Measurements from ENCODE around the gene MTSS2. TPM values are rescaled to one million over a fixed set of nuclear protein-coding genes. Genes with fewer than 3 reads are reported as not detected.

The MTSS2 gene
- total RNA-seq, 4 donors from 2014 or later: 42.6 to 160 (median 93.9) TPM

DNA sequence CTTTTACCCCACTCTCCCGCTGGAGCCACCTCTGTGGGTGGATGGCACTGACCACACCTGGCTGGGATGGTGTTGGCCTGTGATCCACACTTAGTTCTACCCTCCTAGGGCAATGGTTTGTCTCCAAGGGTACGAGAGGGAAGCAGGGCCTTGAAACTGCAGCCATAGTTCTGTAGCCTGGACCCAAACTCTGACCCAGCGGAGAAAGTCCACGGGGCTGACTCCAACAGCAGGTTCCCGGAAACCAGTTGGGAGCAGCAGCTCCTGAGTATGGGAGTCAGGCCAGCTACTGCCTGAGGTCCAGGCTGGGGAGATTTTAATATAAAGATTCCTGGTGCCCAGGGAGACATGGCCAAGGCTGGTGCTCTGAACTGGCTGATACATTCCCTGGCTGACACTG is 23.6 kb upstream of the MTSS2 start:
- H3K36me3 ChIP-seq: no peaks in the 10 kb centered on the region
- no peaks in the 10 kb centered on the region for H3K27me3 ChIP-seq
- TF ChIP-seq CTCF (IDR thresholded peaks at IDR 0.05 in 4 of 5, conservative IDR thresholded peaks at IDR 0.05 in 1 of 5): no peak
- TF ChIP-seq POLR2A (IDR thresholded peaks at IDR 0.05): no peak
- H3K9me3 ChIP-seq: no peaks in the 10 kb centered on the region
- peaks cover 19 to 34% of the 10 kb centered on the region in 2 donors for H3K4me1 ChIP-seq
- in situ Hi-C loops (cut with MboI; ENCODE audit: low sequenced_read_pairs in 4 of 4): no loop called here
- ATAC-seq (no peak), DNase-seq (no peak)
- H3K27ac ChIP-seq: no peak overlapping the region
- H3K4me3 ChIP-seq: no peak overlapping the region
- intact Hi-C loops (cut with DNase I; ENCODE audit: low total_unique reads): no loop called here

- H3K27me3 ChIP-seq: no peaks in the 10 kb centered on the region
- no peak for ATAC-seq
- no peak overlapping the region for H3K4me3 ChIP-seq
- in situ Hi-C loops (cut with MboI; ENCODE audit: low sequenced_read_pairs in 4 of 4): no loop called here
- intact Hi-C loops (cut with DNase I; ENCODE audit: low total_unique reads): no loop called here
- H3K9me3 ChIP-seq: no peaks in the 10 kb centered on the region
- H3K4me1 ChIP-seq: peaks cover 20 to 34% of the 10 kb centered on the region in 2 donors
- DNase-seq: no peak
- no peaks in the 10 kb centered on the region for H3K36me3 ChIP-seq
- no peak overlapping the region for H3K27ac ChIP-seq
- no peak for TF ChIP-seq POLR2A (IDR thresholded peaks at IDR 0.05)
These were observed 22.8 kb upstream of the MTSS2 start for GRCh38 chr16:70708366-70709246.

DNA sequence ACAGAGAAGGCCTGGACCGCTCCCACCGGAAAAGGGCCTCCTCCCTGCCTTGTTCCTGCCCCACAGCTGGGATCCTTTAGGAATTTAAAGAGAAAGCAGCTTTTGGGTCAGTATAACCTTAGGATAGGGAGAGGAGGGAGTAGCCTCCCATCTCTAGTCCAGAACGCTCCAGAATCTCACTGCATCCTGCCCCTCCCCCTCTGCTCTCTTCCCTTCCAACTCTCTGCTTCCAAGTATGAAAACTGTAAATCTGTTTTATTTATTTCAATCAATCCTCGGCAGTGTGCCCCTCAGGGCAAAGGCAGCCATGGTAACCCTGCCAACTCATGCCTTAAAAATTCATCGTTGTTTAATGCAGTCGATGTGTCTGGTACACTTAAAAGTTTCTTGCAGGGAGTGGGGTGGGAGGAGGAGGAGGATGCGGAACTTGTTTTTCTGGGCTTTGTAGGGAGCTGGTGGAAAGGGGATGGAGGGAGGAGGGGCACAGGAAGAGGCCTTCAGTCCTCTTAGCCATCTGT is 21.2 kb upstream of the MTSS2 start:
- Histone ChIP-seq H3K36me3 (no peaks in the 10 kb centered on the region), H3K9me3 (no peaks in the 10 kb centered on the region), H3K27me3 (no peaks in the 10 kb centered on the region), H3K4me1 (peaks cover 31 to 46% of the 10 kb centered on the region in 2 donors), H3K4me3 (no peak overlapping the region), H3K27ac (no peak overlapping the region)
- ATAC-seq (no peak), DNase-seq (no peak)
- TF ChIP-seq CTCF (IDR thresholded peaks at IDR 0.05 in 4 of 5, conservative IDR thresholded peaks at IDR 0.05 in 1 of 5) (no peak), POLR2A (IDR thresholded peaks at IDR 0.05) (no peak)
- intact Hi-C loops (cut with DNase I; ENCODE audit: low total_unique reads) (no loop called here), in situ Hi-C loops (cut with MboI; ENCODE audit: low sequenced_read_pairs in 4 of 4) (no loop called here)

DNA sequence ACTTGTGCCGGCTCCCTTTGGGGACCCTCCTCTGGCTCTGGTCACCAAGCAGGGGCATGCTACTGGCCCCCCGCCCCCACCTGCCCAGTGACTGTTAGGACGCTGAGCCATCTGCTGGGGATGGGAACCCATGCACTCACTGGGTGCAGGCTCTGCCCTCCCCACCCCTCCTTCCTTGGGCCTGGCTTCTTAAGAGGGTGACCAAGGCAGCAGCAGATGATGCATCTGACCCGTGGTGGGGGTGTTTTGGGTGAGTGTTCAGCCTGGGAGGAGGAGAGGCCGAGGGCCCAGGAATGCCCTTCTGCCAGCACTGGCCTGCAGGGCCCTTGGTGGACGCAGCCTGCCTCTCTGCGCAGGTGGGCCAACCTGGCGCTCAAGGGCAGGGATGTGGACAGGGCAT is 19.2 kb upstream of the MTSS2 start:
- Histone ChIP-seq H3K4me3 (no peak overlapping the region), H3K27me3 (no peaks in the 10 kb centered on the region), H3K4me1 (peaks cover 44 to 58% of the 10 kb centered on the region in 2 donors), H3K9me3 (no peaks in the 10 kb centered on the region), H3K36me3 (no peaks in the 10 kb centered on the region), H3K27ac (peak overlapping the region in 1 of 4 donors; percentile 83)
- intact Hi-C loops (cut with DNase I; ENCODE audit: low total_unique reads): no loop called here
- no peak for ATAC-seq
- no peak for DNase-seq
- in situ Hi-C loops (cut with MboI; ENCODE audit: low sequenced_read_pairs in 4 of 4): no loop called here
- no peak for TF ChIP-seq POLR2A (IDR thresholded peaks at IDR 0.05)
- TF ChIP-seq CTCF (IDR thresholded peaks at IDR 0.05 in 4 of 5, conservative IDR thresholded peaks at IDR 0.05 in 1 of 5): no peak

DNA sequence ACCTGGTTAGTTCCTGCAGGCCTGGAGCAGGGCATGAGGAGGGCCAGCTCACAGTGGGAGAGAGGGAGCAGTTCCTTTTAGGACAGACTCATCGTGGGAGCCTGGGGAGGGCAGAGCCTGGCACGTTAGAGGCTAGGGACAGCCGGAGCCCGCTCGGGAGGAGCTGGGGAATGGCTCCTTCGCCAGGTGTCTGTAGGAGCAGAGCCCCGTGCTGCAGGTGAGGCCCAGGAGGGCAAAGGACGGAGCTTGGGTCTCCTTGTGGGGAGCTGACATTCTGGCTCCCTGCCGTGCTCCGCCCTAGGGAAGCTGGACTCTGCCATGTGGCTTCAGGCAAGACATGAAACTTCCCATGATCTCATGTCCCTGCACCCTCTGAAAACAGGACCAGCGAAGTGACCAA is 18.7 kb upstream of the MTSS2 start:
- Histone ChIP-seq H3K4me1 (peaks cover 48 to 59% of the 10 kb centered on the region in 2 donors), H3K9me3 (no peaks in the 10 kb centered on the region), H3K27me3 (no peaks in the 10 kb centered on the region), H3K27ac (peak overlapping the region in 3 of 4 donors; percentile 74 to 83 (median 79)), H3K4me3 (no peak overlapping the region), H3K36me3 (no peaks in the 10 kb centered on the region)
- DNase-seq (no peak), ATAC-seq (no peak)
- in situ Hi-C loops (cut with MboI; ENCODE audit: low sequenced_read_pairs in 4 of 4) (no loop called here), intact Hi-C loops (cut with DNase I; ENCODE audit: low total_unique reads) (no loop called here)
- no peak for TF ChIP-seq POLR2A (IDR thresholded peaks at IDR 0.05)
- no peak for TF ChIP-seq CTCF (IDR thresholded peaks at IDR 0.05 in 4 of 5, conservative IDR thresholded peaks at IDR 0.05 in 1 of 5)

Measured in gastrocnemius medialis (tissue), 4 donors.